Measurements from ENCODE around the gene NHS.

- TF ChIP-seq CTCF (IDR thresholded peaks at IDR 0.05) = no peak
- TF ChIP-seq POLR2A (IDR thresholded peaks at IDR 0.05) = no peak
These were observed 67.0 kb downstream of the NHS start for GRCh38 chrX:17441965-17442364.

Measured in thyroid gland (tissue), 4 donors.